IgD-negative memory B cell (primary cell): ENCODE results near the gene ATXN7. TPM values are rescaled to one million over a fixed set of nuclear protein-coding genes. Genes with fewer than 3 reads are reported as not detected.

ENCODE experiments used
- H3K27ac Mint-ChIP-seq, 3 donors: one replicate each; pipeline ENCODE4 v1.8.0; 2020 to 2022; ENCODE audit warnings: mild to moderate bottlenecking in 3 of 3, mixed read lengths in 3 of 3, moderate library complexity in 1 of 3
- H3K27me3 Mint-ChIP-seq: one replicate; pipeline ENCODE4 v1.8.0; 2021; ENCODE audit warnings: mixed read lengths
- H3K36me3 Mint-ChIP-seq: one replicate; pipeline ENCODE4 v1.8.0; 2020; ENCODE audit warnings: mild to moderate bottlenecking, mixed read lengths
- H3K4me1 Mint-ChIP-seq, 3 donors: one replicate each; pipeline ENCODE4 v1.8.0; 2020 to 2022; ENCODE audit warnings: mixed read lengths in 3 of 3, mild to moderate bottlenecking in 1 of 3
- H3K4me3 Mint-ChIP-seq, 4 donors: one replicate each; pipeline ENCODE4 v1.8.0; 2020 to 2022; ENCODE audit warnings: mild to moderate bottlenecking in 4 of 4, mixed read lengths in 4 of 4, moderate library complexity in 3 of 4
- H3K9me3 Mint-ChIP-seq, 3 donors: one replicate each; pipeline ENCODE4 v1.8.0; 2020 to 2021; ENCODE audit warnings: mixed read lengths in 3 of 3, mild to moderate bottlenecking in 1 of 3
- polyA plus RNA-seq: library from polyadenylated mRNA; unstranded; fragments of 300-500 nt; fragmentation: Illumina TruSeq; gene quantifications from one replicate; pipeline ENCODE4 v1.2.3, GENCODE V29; 2021

ATXN7 gene
- polyA plus RNA-seq, 1 donor from 2014 or later = 2.1 TPM

- no peaks in the 10 kb centered on the region for H3K9me3 Mint-ChIP-seq
- peak overlapping the region; percentile 87 to 94 (median 91) for H3K27ac Mint-ChIP-seq
- peaks cover 5% of the 10 kb centered on the region for H3K27me3 Mint-ChIP-seq
- peaks cover 3% of the 10 kb centered on the region for H3K36me3 Mint-ChIP-seq
- peak overlapping the region; percentile 91 to 96 (median 94) for H3K4me3 Mint-ChIP-seq
- H3K4me1 Mint-ChIP-seq = peaks cover 7 to 19% (median 15%) of the 10 kb centered on the region in 3 donors
Measured at GRCh38 chr3:64023861-64024223, 160.2 kb downstream of the ATXN7 start.

- H3K4me1 Mint-ChIP-seq = peaks cover 12 to 18% (median 17%) of the 10 kb centered on the region in 3 donors
- H3K36me3 Mint-ChIP-seq = no peaks in the 10 kb centered on the region
- H3K4me3 Mint-ChIP-seq = peak overlapping the region in 1 of 4 donors; percentile 30
- H3K27ac Mint-ChIP-seq = no peak overlapping the region
- H3K27me3 Mint-ChIP-seq = peaks cover 8% of the 10 kb centered on the region
- H3K9me3 Mint-ChIP-seq = no peaks in the 10 kb centered on the region
Measured at GRCh38 chr3:64026346-64026745, 162.7 kb downstream of the ATXN7 start.

- Mint-ChIP-seq H3K36me3 (no peaks in the 10 kb centered on the region), H3K4me3 (no peak overlapping the region), H3K4me1 (peaks cover 11 to 20% (median 12%) of the 10 kb centered on the region in 3 donors), H3K27ac (peak overlapping the region in 1 of 3 donors; percentile 42), H3K27me3 (peaks cover 10% of the 10 kb centered on the region), H3K9me3 (no peaks in the 10 kb centered on the region)
Measured at GRCh38 chr3:64027658-64028057, 164.0 kb downstream of the ATXN7 start.

GRCh38 chr3:64028754-64029153 lies 165.1 kb downstream of the ATXN7 start:
- Mint-ChIP-seq H3K4me1 (peaks cover 8 to 15% (median 8%) of the 10 kb centered on the region in 3 donors), H3K27me3 (peaks cover 10% of the 10 kb centered on the region), H3K9me3 (no peaks in the 10 kb centered on the region), H3K36me3 (no peaks in the 10 kb centered on the region), H3K27ac (no peak overlapping the region), H3K4me3 (peak overlapping the region in 2 of 4 donors; percentile 13 to 59)

GRCh38 chr3:64029287-64029686 lies 165.6 kb downstream of the ATXN7 start:
- no peak overlapping the region for H3K27ac Mint-ChIP-seq
- H3K4me3 Mint-ChIP-seq = peak overlapping the region in 1 of 4 donors; percentile 59
- H3K27me3 Mint-ChIP-seq = peaks cover 10% of the 10 kb centered on the region
- peaks cover 4 to 13% (median 6%) of the 10 kb centered on the region in 3 donors for H3K4me1 Mint-ChIP-seq
- H3K36me3 Mint-ChIP-seq = no peaks in the 10 kb centered on the region
- peaks cover under 1 to 3% (median 2%) of the 10 kb centered on the region in 3 donors for H3K9me3 Mint-ChIP-seq

GRCh38 chr3:64030741-64031140 lies 167.1 kb downstream of the ATXN7 start:
- no peaks in the 10 kb centered on the region for H3K36me3 Mint-ChIP-seq
- H3K9me3 Mint-ChIP-seq = peaks cover 2 to 6% (median 4%) of the 10 kb centered on the region in 3 donors
- H3K4me3 Mint-ChIP-seq = peak overlapping the region; percentile 42 to 93 (median 88)
- peak overlapping the region in 1 of 3 donors; percentile 73 for H3K27ac Mint-ChIP-seq
- H3K27me3 Mint-ChIP-seq = peaks cover 10% of the 10 kb centered on the region
- peaks cover 4 to 13% (median 6%) of the 10 kb centered on the region in 3 donors for H3K4me1 Mint-ChIP-seq

- no peak overlapping the region for H3K27ac Mint-ChIP-seq
- H3K27me3 Mint-ChIP-seq = peaks cover 10% of the 10 kb centered on the region
- peaks cover 4 to 13% (median 6%) of the 10 kb centered on the region in 3 donors for H3K4me1 Mint-ChIP-seq
- peaks cover 2 to 6% (median 4%) of the 10 kb centered on the region in 3 donors for H3K9me3 Mint-ChIP-seq
- H3K4me3 Mint-ChIP-seq = peak overlapping the region in 1 of 4 donors; percentile 2
- no peaks in the 10 kb centered on the region for H3K36me3 Mint-ChIP-seq
Measured at GRCh38 chr3:64031540-64032508, 168.2 kb downstream of the ATXN7 start.

GRCh38 chr3:64033069-64033468 lies 169.4 kb downstream of the ATXN7 start:
- Mint-ChIP-seq H3K27me3 (peaks cover 8% of the 10 kb centered on the region), H3K36me3 (no peaks in the 10 kb centered on the region), H3K4me3 (no peak overlapping the region), H3K27ac (no peak overlapping the region), H3K9me3 (peaks cover 2 to 6% (median 4%) of the 10 kb centered on the region in 3 donors), H3K4me1 (peaks cover 6 to 14% (median 8%) of the 10 kb centered on the region in 3 donors)

- Mint-ChIP-seq H3K4me3 (no peak overlapping the region), H3K27ac (peak overlapping the region in 1 of 3 donors; percentile 36), H3K36me3 (no peaks in the 10 kb centered on the region), H3K4me1 (peaks cover 20 to 29% (median 26%) of the 10 kb centered on the region in 3 donors), H3K27me3 (peaks cover 4% of the 10 kb centered on the region), H3K9me3 (peaks cover 2 to 6% (median 4%) of the 10 kb centered on the region in 3 donors)
Measured at GRCh38 chr3:64037084-64037483, 173.4 kb downstream of the ATXN7 start.

- Mint-ChIP-seq H3K4me3 (no peak overlapping the region), H3K4me1 (peaks cover 20 to 26% (median 25%) of the 10 kb centered on the region in 3 donors), H3K27ac (peak overlapping the region in 1 of 3 donors; percentile 13), H3K36me3 (no peaks in the 10 kb centered on the region), H3K27me3 (peaks cover 5% of the 10 kb centered on the region), H3K9me3 (peaks cover 2 to 6% (median 4%) of the 10 kb centered on the region in 3 donors)
Measured at GRCh38 chr3:64038253-64038767, 174.6 kb downstream of the ATXN7 start.

- Mint-ChIP-seq H3K4me3 (peak overlapping the region in 3 of 4 donors; percentile 23 to 86 (median 26)), H3K27ac (peak overlapping the region in 2 of 3 donors; percentile 55 to 56), H3K9me3 (peaks cover 1 to 2% (median 1%) of the 10 kb centered on the region in 3 donors), H3K4me1 (peaks cover 22 to 26% (median 25%) of the 10 kb centered on the region in 3 donors), H3K36me3 (no peaks in the 10 kb centered on the region), H3K27me3 (peaks cover 5% of the 10 kb centered on the region)
Measured at GRCh38 chr3:64039332-64039731, 175.7 kb downstream of the ATXN7 start.

GRCh38 chr3:64039981-64040733 lies 176.5 kb downstream of the ATXN7 start:
- no peaks in the 10 kb centered on the region for H3K36me3 Mint-ChIP-seq
- H3K27ac Mint-ChIP-seq = peak overlapping the region; percentile 0 to 59 (median 58)
- H3K4me1 Mint-ChIP-seq = peaks cover 22 to 26% (median 25%) of the 10 kb centered on the region in 3 donors
- H3K9me3 Mint-ChIP-seq = peaks cover 0 to under 1% (median 0%) of the 10 kb centered on the region in 3 donors
- H3K4me3 Mint-ChIP-seq = peak overlapping the region; percentile 30 to 88 (median 72)
- H3K27me3 Mint-ChIP-seq = peaks cover 5% of the 10 kb centered on the region

GRCh38 chr3:64042952-64043351 lies 179.3 kb downstream of the ATXN7 start:
- H3K36me3 Mint-ChIP-seq = no peaks in the 10 kb centered on the region
- H3K27ac Mint-ChIP-seq = no peak overlapping the region
- peaks cover 11% of the 10 kb centered on the region for H3K27me3 Mint-ChIP-seq
- H3K4me1 Mint-ChIP-seq = peaks cover 21 to 26% (median 25%) of the 10 kb centered on the region in 3 donors
- H3K4me3 Mint-ChIP-seq = no peak overlapping the region
- H3K9me3 Mint-ChIP-seq = peaks cover 0 to 3% (median 0%) of the 10 kb centered on the region in 3 donors

GRCh38 chr3:64046592-64046991 lies 182.9 kb downstream of the ATXN7 start:
- Mint-ChIP-seq H3K9me3 (peaks cover 0 to 3% (median 0%) of the 10 kb centered on the region in 3 donors), H3K4me1 (peaks cover 4 to 8% (median 7%) of the 10 kb centered on the region in 3 donors), H3K4me3 (no peak overlapping the region), H3K27me3 (peaks cover 11% of the 10 kb centered on the region), H3K27ac (no peak overlapping the region), H3K36me3 (no peaks in the 10 kb centered on the region)
